Measurements from ENCODE around the gene FAM120B.

FAM120B gene

GRCh38 chr6:170378502-170378901 lies 71.9 kb downstream of the FAM120B start:
- no peak for DNase-seq (ENCODE audit: extremely low spot score)
- ChIA-PET CTCF (interaction anchor here (1.0 kb wide), 1 partner anchor 9 kb away, joined by 3 read pairs; no protein-coding TSS in a partner anchor), POLR2A (no interaction called here)
- no peak for TF ChIP-seq CTCF (IDR thresholded peaks at IDR 0.05; ENCODE audit: control extremely low read depth, extremely low read depth, low read depth, missing control alignments)

GRCh38 chr6:170381562-170381961 lies 75.0 kb downstream of the FAM120B start:
- ChIA-PET POLR2A (no interaction called here), CTCF (no interaction called here)
- no peak for TF ChIP-seq CTCF (IDR thresholded peaks at IDR 0.05; ENCODE audit: control extremely low read depth, extremely low read depth, low read depth, missing control alignments)
- no peak for DNase-seq (ENCODE audit: extremely low spot score)

- ChIA-PET POLR2A (no interaction called here), CTCF (interaction anchor here (1.7 kb wide), 1 partner anchor 49 kb away, joined by 3 read pairs; no protein-coding TSS in a partner anchor)
- no peak for TF ChIP-seq CTCF (IDR thresholded peaks at IDR 0.05; ENCODE audit: control extremely low read depth, extremely low read depth, low read depth, missing control alignments)
- DNase-seq (ENCODE audit: extremely low spot score): no peak
These were observed 77.0 kb downstream of the FAM120B start for GRCh38 chr6:170383466-170384035.

- DNase-seq (ENCODE audit: extremely low spot score): no peak
- POLR2A ChIA-PET: no interaction called here
- CTCF ChIA-PET: interaction anchor here (1.8 kb wide), 1 partner anchor 19 kb away, joined by 5 read pairs; no protein-coding TSS in a partner anchor
- TF ChIP-seq CTCF (IDR thresholded peaks at IDR 0.05; ENCODE audit: control extremely low read depth, extremely low read depth, low read depth, missing control alignments): no peak
These were observed 78.9 kb downstream of the FAM120B start for GRCh38 chr6:170385506-170385905.

- no peak for TF ChIP-seq CTCF (IDR thresholded peaks at IDR 0.05; ENCODE audit: control extremely low read depth, extremely low read depth, low read depth, missing control alignments)
- no peak for DNase-seq (ENCODE audit: extremely low spot score)
- POLR2A ChIA-PET: no interaction called here
- CTCF ChIA-PET: interaction anchor here (0.9 to 1.6 kb wide), 3 partner anchors 8 to 25 kb away, joined by 3 to 4 read pairs (median 3); no protein-coding TSS in a partner anchor
These were observed 81.6 kb downstream of the FAM120B start for GRCh38 chr6:170388113-170388512.

GRCh38 chr6:170393033-170393432 lies 86.5 kb downstream of the FAM120B start:
- no peak for TF ChIP-seq CTCF (IDR thresholded peaks at IDR 0.05; ENCODE audit: control extremely low read depth, extremely low read depth, low read depth, missing control alignments)
- no peak for DNase-seq (ENCODE audit: extremely low spot score)
- POLR2A ChIA-PET: interaction anchor here (0.5 kb wide), 1 partner anchor 304 kb away, joined by 5 read pairs; no protein-coding TSS in a partner anchor
- CTCF ChIA-PET: interaction anchor here (0.8 kb wide), 1 partner anchor 21 kb away, joined by 3 read pairs; no protein-coding TSS in a partner anchor
